ENCODE results near the gene PPP1R37. TPM values are rescaled to one million over a fixed set of nuclear protein-coding genes. Genes with fewer than 3 reads are reported as not detected.

Gene PPP1R37
- total RNA-seq, 1 experiment from 2014 or later: 33.6 TPM

GRCh38 chr19:45164577-45165335 is 71.8 kb downstream of the PPP1R37 start:
- no peaks in the 10 kb centered on the region for H3K9me3 Mint-ChIP-seq
- Histone ChIP-seq H2BK12ac (ENCODE audit: insufficient read length, low read depth, low read length) (no peak overlapping the region), H4K5ac (ENCODE audit: insufficient read length, low read depth, low read length) (no peak overlapping the region), H3K79me2 (ENCODE audit: insufficient read depth, low read length) (no peaks in the 10 kb centered on the region), H3K18ac (ENCODE audit: insufficient read length, low read depth, low read length) (no peak overlapping the region), H2BK120ac (ENCODE audit: low read depth, low read length, poor library complexity, severe bottlenecking) (no peak overlapping the region), H3K9ac (ENCODE audit: extremely low read depth, insufficient read length, low read length) (no peak overlapping the region), H3K14ac (ENCODE audit: insufficient read depth, low read length) (peak overlapping the region; percentile 13; the same call in 1 of the 2 replicates), H3K4me1 (ENCODE audit: insufficient read depth, low read length) (no peaks in the 10 kb centered on the region), H4K8ac (replicated peaks; ENCODE audit: insufficient read length, low read depth, low read length) (no peak overlapping the region), H3K4ac (ENCODE audit: low read depth, low read length) (no peak overlapping the region), H3K79me1 (ENCODE audit: insufficient read depth, low read depth, low read length, poor library complexity, severe bottlenecking) (no peaks in the 10 kb centered on the region), H2BK15ac (ENCODE audit: low read depth, low read length) (no peak overlapping the region), H4K91ac (ENCODE audit: insufficient read length, low read depth, low read length) (no peak overlapping the region), H2BK5ac (ENCODE audit: insufficient read length, low read length) (no peak overlapping the region), H2BK20ac (ENCODE audit: low read depth, low read length, poor library complexity, severe bottlenecking) (no peak overlapping the region), H3K27ac (ENCODE audit: insufficient read length, low read depth, low read length) (no peak overlapping the region), H3K23ac (ENCODE audit: insufficient read length, low read depth, low read length) (no peak overlapping the region), H3K9me3 (ENCODE audit: control insufficient read depth, low read depth, low read length) (no peaks in the 10 kb centered on the region), H3K27me3 (ENCODE audit: insufficient read depth, low read length) (no peaks in the 10 kb centered on the region), H3T11ph (ENCODE audit: low read length) (no peak overlapping the region), H4K20me1 (ENCODE audit: control insufficient read depth, insufficient read depth, insufficient read length) (no peaks in the 10 kb centered on the region), H3K56ac (ENCODE audit: insufficient read length, low read depth, low read length) (no peak overlapping the region), H3K4me2 (ENCODE audit: insufficient read depth, insufficient read length, low read length) (no peak overlapping the region), H3K23me2 (ENCODE audit: insufficient read length, low read depth, low read length, poor library complexity, severe bottlenecking) (no peaks in the 10 kb centered on the region), H2AK5ac (ENCODE audit: insufficient read length, low read length) (no peak overlapping the region), H2AFZ (ENCODE audit: low read length) (no peak overlapping the region)
- no peak overlapping the region for H3K27ac Mint-ChIP-seq
- peaks cover 2 to 29% of the 10 kb centered on the region in 2 experiments for H3K4me1 Mint-ChIP-seq
- H3K36me3 Mint-ChIP-seq (ENCODE audit: insufficient read depth in 1 of 3, low read depth in 3 of 3): no peaks in the 10 kb centered on the region; a peak in 1 of 7 replicates
- no CpG with 5 or more reads among the region's 27 CpGs for WGBS (ENCODE audit: extremely low coverage, insufficient read length, low lambda C conversion rate)
- peak; percentile 22; the same call in 1 of the 3 replicates for TF ChIP-seq CTCF (conservative IDR thresholded peaks at IDR 0.05)
- peaks cover 22% of the 10 kb centered on the region for H3K27me3 Mint-ChIP-seq (ENCODE audit: low read depth)
- peak; percentile 96 for DNase-seq
- H3K4me3 Mint-ChIP-seq: no peak overlapping the region

Data from H9 (cell line).